Measurements from ENCODE around the gene NUB1. TPM values are rescaled to one million over a fixed set of nuclear protein-coding genes. Genes with fewer than 3 reads are reported as not detected.

The NUB1 gene
- total RNA-seq, 1 donor from 2014 or later, result 41.5 TPM

- no peak for DNase-seq (ENCODE audit: low spot score)
- no peak for TF ChIP-seq CTCF (IDR thresholded peaks at IDR 0.05; ENCODE audit: unreplicated experiment)
- no peak overlapping the region for H3K4me3 Mint-ChIP-seq (ENCODE audit: unreplicated experiment)
- peaks cover 28% of the 10 kb centered on the region for H3K4me1 Mint-ChIP-seq (ENCODE audit: unreplicated experiment)
- H3K27ac Mint-ChIP-seq (ENCODE audit: unreplicated experiment), result no peak overlapping the region
- no peaks in the 10 kb centered on the region for H3K9me3 Mint-ChIP-seq (ENCODE audit: unreplicated experiment)
- H3K27me3 Mint-ChIP-seq (ENCODE audit: unreplicated experiment), result peaks cover 16% of the 10 kb centered on the region
- peaks cover 31% of the 10 kb centered on the region for H3K36me3 Mint-ChIP-seq (ENCODE audit: low read depth, unreplicated experiment)
Observed at GRCh38 chr7:151399305-151399601, 57.6 kb downstream of the NUB1 start.

GRCh38 chr7:151399906-151400305 lies 58.3 kb downstream of the NUB1 start:
- Mint-ChIP-seq H3K27ac (ENCODE audit: unreplicated experiment) (no peak overlapping the region), H3K27me3 (ENCODE audit: unreplicated experiment) (peaks cover 16% of the 10 kb centered on the region), H3K36me3 (ENCODE audit: low read depth, unreplicated experiment) (peaks cover 31% of the 10 kb centered on the region), H3K4me1 (ENCODE audit: unreplicated experiment) (peaks cover 29% of the 10 kb centered on the region), H3K4me3 (ENCODE audit: unreplicated experiment) (no peak overlapping the region), H3K9me3 (ENCODE audit: unreplicated experiment) (no peaks in the 10 kb centered on the region)
- TF ChIP-seq CTCF (IDR thresholded peaks at IDR 0.05; ENCODE audit: unreplicated experiment), result no peak
- DNase-seq (ENCODE audit: low spot score), result no peak

GRCh38 chr7:151400626-151401315 lies 59.2 kb downstream of the NUB1 start:
- no peak overlapping the region for H3K4me3 Mint-ChIP-seq (ENCODE audit: unreplicated experiment)
- H3K36me3 Mint-ChIP-seq (ENCODE audit: low read depth, unreplicated experiment), result peaks cover 27% of the 10 kb centered on the region
- peaks cover 37% of the 10 kb centered on the region for H3K4me1 Mint-ChIP-seq (ENCODE audit: unreplicated experiment)
- peak overlapping the region; percentile 38 for H3K27ac Mint-ChIP-seq (ENCODE audit: unreplicated experiment)
- H3K27me3 Mint-ChIP-seq (ENCODE audit: unreplicated experiment), result peaks cover 16% of the 10 kb centered on the region
- no peaks in the 10 kb centered on the region for H3K9me3 Mint-ChIP-seq (ENCODE audit: unreplicated experiment)
- TF ChIP-seq CTCF (IDR thresholded peaks at IDR 0.05; ENCODE audit: unreplicated experiment), result no peak
- DNase-seq (ENCODE audit: low spot score), result no peak

- no peak for DNase-seq (ENCODE audit: low spot score)
- Mint-ChIP-seq H3K4me3 (ENCODE audit: unreplicated experiment) (no peak overlapping the region), H3K36me3 (ENCODE audit: low read depth, unreplicated experiment) (peaks cover 22% of the 10 kb centered on the region), H3K27me3 (ENCODE audit: unreplicated experiment) (peaks cover 13% of the 10 kb centered on the region), H3K4me1 (ENCODE audit: unreplicated experiment) (peaks cover 40% of the 10 kb centered on the region), H3K27ac (ENCODE audit: unreplicated experiment) (no peak overlapping the region), H3K9me3 (ENCODE audit: unreplicated experiment) (no peaks in the 10 kb centered on the region)
- no peak for TF ChIP-seq CTCF (IDR thresholded peaks at IDR 0.05; ENCODE audit: unreplicated experiment)
Observed at GRCh38 chr7:151402029-151402835, 60.6 kb downstream of the NUB1 start.

GRCh38 chr7:151403764-151404163 lies 62.2 kb downstream of the NUB1 start:
- DNase-seq (ENCODE audit: low spot score), result no peak
- peaks cover 13% of the 10 kb centered on the region for H3K27me3 Mint-ChIP-seq (ENCODE audit: unreplicated experiment)
- no peak overlapping the region for H3K27ac Mint-ChIP-seq (ENCODE audit: unreplicated experiment)

More at GRCh38 chr7:151403764-151404163, 62.2 kb downstream of the NUB1 start:
- peaks cover 39% of the 10 kb centered on the region for H3K4me1 Mint-ChIP-seq (ENCODE audit: unreplicated experiment)
- no peaks in the 10 kb centered on the region for H3K9me3 Mint-ChIP-seq (ENCODE audit: unreplicated experiment)
- no peak for TF ChIP-seq CTCF (IDR thresholded peaks at IDR 0.05; ENCODE audit: unreplicated experiment)
- no peak overlapping the region for H3K4me3 Mint-ChIP-seq (ENCODE audit: unreplicated experiment)
- H3K36me3 Mint-ChIP-seq (ENCODE audit: low read depth, unreplicated experiment), result peaks cover 16% of the 10 kb centered on the region

Data from endothelial cell (in vitro differentiated cells).